GM18505 (cell line): Measurements from ENCODE around the gene PLPP3.
A peak's percentile ranks its signal among the peaks of the same experiment; 100 is the strongest.
"Not testable (repeated sequence)": the region's sequence is repeated elsewhere in the genome, so short reads cannot be mapped to it uniquely, and the experiment has no call there.

Experiments used
- ATAC-seq: cut with Tn5 transposase; IDR thresholded peaks from one replicate; pipeline ENCODE4 v1.9.1; 2021; ENCODE audit not compliant: unreplicated experiment
- POLR2A ChIP-seq: IDR thresholded peaks from 4 replicates; pipeline ENCODE4 v1.6.1; 2011; ENCODE audit warnings: borderline replicate concordance; ENCODE audit not compliant: insufficient read depth, insufficient read length; ENCODE audit errors: extremely low read depth

The PLPP3 gene

DNA sequence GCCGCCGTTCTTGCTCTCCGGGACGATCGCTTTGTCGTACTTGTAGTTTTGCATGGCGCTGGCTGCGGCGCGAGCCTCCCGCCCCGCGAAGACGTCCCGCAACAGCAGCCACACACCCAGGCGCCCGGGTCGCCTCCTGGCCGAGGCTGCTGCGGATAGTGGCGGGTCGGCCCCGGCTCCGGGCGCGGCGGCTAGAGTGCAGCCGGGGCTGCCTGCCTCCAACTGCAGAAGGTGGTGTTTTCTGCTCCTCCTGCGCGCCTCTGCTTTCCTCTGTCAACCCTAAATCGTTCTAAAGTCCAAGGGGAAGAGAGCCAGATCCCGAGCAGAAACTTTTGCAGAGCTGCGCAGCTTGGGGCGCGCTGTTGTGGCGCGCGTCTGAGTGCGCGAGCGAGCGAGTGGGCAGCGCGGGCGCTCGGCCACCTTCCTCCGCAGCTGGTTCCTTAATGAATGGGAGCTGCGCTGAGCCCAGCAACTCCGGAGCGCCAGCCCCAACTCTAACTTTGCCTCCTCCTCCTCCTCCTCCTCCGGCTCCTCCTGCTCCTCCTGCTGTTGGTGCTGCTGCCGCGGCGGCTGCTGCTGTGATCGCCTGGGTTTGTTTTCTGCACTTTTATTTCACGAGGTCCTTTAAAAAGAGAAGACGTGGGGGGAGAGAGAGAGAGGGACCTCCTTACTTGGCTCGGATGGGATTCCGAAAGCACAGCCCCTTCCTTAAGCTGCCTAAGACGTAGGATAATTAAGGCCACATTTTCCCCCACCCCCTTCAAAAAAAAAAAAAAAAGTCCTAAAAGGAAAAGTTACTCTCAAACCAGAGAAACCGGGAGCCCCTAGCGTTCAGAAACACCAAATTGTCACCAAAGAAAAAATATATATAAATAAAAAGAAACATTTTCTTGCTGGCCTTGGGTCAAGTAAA lies at the start of gene PLPP3:
PLPP3 (minus strand) TSS at position 601 of the 913 bp plus-strand sequence; CDS start at position 54, 547 bp downstream.
- ATAC-seq, result peak; percentile 43
- TF ChIP-seq POLR2A, result no peak

DNA sequence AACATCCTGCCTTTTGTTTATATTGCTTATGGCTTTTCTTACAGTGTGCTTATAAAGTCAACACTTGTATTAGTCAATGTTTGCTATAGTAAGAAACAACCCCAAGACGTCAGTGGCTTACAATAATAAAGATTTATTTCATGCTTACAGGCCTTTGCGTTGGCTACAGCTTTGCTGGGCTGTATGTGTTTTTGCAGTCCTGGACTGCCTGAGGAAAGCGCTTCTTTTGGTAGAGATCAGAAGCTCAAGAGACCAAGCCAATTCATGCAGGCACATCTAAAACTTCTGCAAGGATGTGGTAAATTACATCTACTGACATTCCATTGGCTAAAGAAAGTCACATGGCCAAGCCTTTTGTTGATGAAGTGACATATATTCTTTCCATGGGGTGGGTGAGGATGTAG lies 48.3 kb upstream of the PLPP3 start:
- ATAC-seq, result no peak
- TF ChIP-seq POLR2A, result no peak

DNA sequence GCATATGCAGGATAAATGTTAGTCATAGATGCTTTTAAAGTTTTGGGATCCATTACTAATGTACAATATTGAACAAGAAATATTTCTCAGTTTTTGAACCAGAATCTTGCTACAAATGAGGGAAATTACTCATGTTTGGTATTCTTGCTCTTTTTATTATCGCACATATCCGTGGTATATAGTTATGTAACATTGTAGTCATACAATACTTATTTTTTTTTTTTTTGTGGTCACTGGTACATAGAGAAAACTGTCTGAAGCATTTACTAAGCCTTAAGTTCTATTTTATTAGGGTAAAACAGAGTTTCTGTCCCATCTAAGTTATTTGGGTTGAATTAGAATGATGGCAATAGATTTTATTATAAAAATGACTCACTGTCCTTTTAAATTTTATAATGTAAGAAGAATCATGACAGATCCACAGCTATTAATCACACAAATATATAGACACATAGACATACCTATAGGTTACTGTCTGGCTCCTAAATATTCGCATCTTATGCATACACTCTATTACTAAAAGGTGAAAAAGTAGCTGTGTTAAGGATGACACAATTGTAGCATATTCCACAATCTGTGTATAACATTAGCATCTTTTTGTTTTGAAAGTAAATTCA lies 47.8 kb upstream of the PLPP3 start:
- ATAC-seq, result no peak
- no peak for TF ChIP-seq POLR2A

DNA sequence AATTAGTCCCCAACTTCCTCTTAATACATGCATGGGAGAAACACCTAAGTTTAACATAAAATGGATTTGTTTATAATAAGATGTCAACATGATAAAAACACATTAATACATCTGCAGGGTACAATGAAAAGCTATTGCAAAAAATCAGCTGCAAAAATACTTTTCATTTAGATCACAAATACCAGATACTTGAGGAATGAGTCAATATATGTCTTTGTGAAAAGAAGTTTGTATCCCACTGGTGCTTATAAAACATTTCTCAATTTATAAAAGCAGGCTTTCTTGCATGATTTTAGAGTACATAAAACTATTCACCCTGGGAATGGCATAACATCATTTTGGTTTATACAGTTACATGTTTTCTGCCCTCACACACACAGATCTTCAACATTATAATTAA lies 47.2 kb upstream of the PLPP3 start:
- no peak for ATAC-seq
- TF ChIP-seq POLR2A, result no peak

DNA sequence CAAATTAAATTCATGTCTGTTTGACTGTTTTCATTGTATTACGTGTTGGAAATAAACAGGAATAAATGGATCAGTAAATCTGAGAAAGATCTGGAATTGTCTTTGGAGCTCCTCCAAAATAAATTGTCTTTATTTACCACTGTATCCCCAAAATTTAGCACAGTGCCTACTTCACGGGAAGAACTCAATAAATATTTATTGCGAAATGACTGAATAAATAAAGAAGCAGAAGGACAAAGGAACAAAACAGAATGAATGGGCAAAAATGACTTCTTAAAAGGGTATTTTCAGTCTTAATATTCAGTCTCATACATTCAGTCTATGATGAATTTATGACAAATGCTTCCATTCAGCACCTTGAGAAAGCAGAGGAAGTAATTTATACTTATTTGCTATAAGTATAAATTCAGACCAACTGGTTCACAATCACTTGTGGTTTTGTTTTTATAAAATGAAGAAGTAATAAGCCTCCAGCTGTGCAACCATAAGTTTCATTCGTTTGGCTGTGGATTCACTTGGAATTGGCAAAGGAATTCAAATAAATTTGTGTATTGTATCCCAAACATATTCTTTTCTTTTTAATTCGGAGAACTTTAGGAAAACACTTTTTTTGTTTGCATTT lies 46.6 kb upstream of the PLPP3 start:
- no peak for TF ChIP-seq POLR2A
- no peak for ATAC-seq

DNA sequence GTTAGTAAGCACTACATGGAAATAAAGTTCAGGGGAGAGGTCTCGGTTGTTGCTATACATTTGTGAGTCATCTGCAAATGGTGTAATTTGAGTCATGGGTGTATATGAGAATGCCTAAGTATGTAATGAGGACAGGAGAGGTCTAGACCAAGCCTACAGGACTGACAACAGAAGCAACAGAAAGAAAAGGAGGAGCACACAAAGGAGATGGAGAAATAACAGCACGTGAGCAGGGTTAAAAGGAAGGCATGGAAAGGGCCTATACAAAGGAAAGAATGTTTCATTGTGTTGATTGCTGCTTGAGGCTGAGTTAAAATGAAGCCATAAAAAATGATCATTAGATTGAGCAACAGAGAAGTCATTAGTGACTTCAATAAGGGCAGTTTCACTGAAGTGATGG lies 37.8 kb upstream of the PLPP3 start:
- TF ChIP-seq POLR2A, result no peak
- no peak for ATAC-seq

DNA sequence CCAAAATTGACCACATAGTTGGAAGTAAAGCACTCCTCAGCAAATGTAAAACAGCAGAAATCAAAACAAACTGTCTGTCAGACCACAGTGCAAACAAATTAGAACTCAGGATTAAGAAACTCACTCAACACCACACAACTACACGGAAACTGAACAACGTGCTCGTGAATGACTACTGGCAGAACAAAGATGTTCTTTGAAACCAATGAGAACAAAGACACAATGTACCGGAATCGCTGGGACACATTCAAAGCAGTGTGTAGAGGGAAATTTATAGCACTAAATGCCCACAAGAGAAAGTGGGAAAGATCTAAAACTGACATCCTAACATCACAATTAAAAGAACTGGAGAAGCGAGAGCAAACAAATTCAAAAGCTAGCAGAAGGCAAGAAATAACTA lies 31.4 kb upstream of the PLPP3 start:
- not testable (repeated sequence) for ATAC-seq

DNA sequence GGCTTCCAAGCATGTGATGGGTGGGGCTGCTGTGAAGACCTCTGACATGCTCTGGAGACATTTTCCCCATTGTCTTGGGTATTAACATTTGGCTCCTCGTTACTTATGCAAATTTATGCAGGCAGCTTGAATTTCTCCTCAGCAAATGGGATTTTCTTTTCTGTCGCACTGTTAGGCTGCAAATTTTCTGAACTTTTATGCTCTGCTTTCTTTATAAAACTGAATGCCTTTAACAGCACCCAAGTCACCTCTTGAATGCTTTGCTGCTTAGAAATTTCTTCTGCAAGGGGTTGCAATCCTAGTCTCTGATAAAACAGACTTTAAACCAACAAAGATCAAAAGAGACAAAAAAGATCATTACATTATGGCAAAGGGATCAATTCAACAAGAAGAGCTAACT lies 30.7 kb upstream of the PLPP3 start:
- ATAC-seq, result not testable (repeated sequence)

DNA sequence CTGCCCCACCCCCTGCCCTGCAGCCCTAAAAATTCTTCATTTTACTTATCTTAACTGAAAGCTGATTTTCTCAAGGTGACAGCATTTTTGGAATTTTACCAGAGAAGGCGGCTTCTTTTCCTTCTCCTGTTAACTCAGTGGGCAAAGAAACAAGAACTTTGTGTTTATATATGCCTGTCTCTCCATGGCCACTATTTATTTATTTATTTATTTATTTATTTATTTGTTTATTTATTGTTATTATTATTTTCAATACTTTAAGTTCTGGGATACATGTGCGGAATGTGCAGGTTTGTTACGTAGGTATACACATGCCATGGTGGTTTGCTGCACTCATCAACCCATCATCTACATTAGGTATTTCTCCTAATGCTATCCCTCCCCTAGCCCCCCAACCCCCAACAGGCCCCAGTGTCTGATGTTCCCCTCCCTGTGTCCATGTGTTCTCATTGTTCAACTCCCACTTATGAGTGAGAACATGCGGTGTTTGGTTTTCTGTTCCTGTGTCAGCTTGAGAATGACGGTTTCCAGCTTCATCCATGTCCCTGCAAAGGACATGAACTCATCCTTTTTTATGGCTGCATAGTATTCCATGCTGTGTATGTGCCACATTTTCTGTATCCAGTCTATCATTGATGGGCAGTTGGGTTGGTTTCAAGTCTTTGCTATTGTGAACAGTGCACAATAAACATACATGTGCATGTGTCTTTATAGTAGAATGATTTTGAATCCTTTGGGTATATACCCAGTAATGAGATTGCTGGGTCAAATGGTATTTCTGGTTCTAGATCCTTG lies 16.2 kb upstream of the PLPP3 start:
- ATAC-seq, result not testable (repeated sequence)

DNA sequence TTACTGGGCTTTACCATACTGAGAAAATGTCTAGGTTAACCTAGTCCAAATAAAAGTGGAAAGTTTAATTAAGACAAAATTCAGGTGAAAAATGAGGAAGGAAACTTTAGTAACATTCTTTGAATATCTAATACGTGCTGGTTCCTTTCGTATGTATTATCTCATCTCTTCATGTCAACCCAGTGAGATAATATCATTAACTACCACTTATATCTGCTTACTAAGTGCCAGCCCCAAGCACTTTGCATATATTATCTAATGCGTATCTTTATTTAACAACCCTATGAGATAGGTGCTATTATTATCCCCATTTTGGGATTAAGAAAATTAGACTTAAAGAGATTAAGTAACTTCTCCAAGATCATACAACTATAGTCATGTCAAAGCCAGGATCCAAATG lies 12.5 kb upstream of the PLPP3 start:
- TF ChIP-seq POLR2A, result no peak
- ATAC-seq, result no peak

DNA sequence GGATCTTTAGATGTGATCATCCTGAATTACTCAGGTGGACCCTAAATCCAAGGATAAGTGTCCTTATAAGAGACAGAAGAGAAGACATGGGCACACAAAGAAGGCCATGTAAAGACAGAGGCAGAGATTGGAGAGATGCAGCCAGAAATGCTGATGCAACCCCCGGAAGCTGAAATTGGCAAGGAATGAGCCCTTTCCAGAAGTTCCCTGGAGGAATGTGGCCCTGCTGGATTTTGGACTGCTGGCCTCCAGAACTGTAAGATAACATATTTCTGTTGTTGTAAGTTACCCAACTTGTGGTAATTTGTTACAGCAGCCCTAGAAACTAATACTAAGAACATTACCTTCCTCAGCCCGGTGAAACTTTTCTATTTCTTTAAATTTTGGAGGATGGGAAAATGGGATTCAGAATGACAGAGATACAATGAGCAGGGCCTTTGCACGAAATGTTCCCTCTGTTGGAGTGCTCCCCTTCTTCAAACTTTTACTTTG lies 11.2 kb upstream of the PLPP3 start:
- ATAC-seq, result no peak
- TF ChIP-seq POLR2A, result no peak

DNA sequence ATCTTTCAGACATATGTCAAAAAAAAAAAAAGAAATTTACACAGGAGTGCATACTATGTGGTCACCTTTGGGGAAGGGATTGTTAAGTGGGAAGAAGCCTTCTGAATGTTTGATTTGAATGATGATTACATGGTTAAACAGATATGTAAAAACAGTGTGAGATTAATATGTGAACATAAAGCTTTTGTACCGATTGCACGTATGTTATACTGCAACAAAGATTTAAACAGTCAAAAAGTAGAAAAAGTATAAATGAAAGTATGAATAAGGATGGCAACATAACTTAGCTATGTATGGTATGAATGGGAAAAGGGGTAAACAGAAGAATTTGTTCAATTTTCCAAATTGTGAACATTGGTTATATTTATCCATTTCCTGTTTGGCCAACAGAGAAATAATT lies 10.0 kb upstream of the PLPP3 start:
- TF ChIP-seq POLR2A, result no peak

DNA sequence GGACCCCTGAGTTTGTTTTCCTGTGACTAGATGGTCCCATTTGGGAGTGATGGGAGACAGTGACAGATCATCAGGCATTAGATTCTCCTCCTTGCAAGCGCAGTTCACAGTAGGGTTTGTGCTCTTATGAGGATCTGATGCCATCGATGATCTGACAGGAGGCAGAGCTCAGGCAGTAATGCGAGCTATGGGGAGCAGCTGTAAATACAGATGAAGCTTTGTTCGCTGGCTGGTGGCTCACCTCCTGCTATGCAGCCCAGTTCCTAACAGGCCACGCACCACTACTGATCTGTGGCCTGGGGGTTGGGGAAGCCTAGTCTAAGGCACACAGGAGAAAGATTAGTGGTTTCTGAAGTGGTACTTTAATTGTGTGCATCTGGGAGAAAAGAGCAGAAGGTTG lies 7.1 kb upstream of the PLPP3 start:
- no peak for ATAC-seq
- TF ChIP-seq POLR2A, result no peak

More for the DNA sequence above, 10.0 kb upstream of the PLPP3 start:
- no peak for ATAC-seq
